ENCODE measurements around the gene NSA2. TPM values are rescaled to one million over a fixed set of nuclear protein-coding genes. Genes with fewer than 3 reads are reported as not detected.

Gene NSA2
- total RNA-seq, 2 donors from 2014 or later, result 65.7 to 66.0 TPM

GRCh38 chr5:74798977-74799911 lies 32.2 kb downstream of the NSA2 start:
- intact Hi-C loops (cut with DNase I, micrococcal nuclease), result no loop called here
- DNase-seq (no peak), ATAC-seq (no peak)

GRCh38 chr5:74801197-74801596 lies 34.1 kb downstream of the NSA2 start:
- DNase-seq (no peak), ATAC-seq (peak; percentile 84)
- intact Hi-C loops (cut with DNase I, micrococcal nuclease), result no loop called here

- DNase-seq (no peak), ATAC-seq (no peak)
- intact Hi-C loops (cut with DNase I, micrococcal nuclease), result no loop called here
Measured at GRCh38 chr5:74801941-74802340, 34.9 kb downstream of the NSA2 start.

- DNase-seq (no peak), ATAC-seq (no peak)
- intact Hi-C loops (cut with DNase I, micrococcal nuclease), result no loop called here
Measured at GRCh38 chr5:74810915-74811314, 43.9 kb downstream of the NSA2 start.

GRCh38 chr5:74816875-74817274 lies 49.8 kb downstream of the NSA2 start:
- no peak for ATAC-seq
- no peak for DNase-seq
- intact Hi-C loops (cut with DNase I, micrococcal nuclease), result no loop called here

GRCh38 chr5:74822288-74822687 lies 55.2 kb downstream of the NSA2 start:
- ATAC-seq (no peak), DNase-seq (no peak)
- intact Hi-C loops (cut with DNase I, micrococcal nuclease), result no loop called here

GRCh38 chr5:74829413-74829812 lies 62.4 kb downstream of the NSA2 start:
- intact Hi-C loops (cut with DNase I, micrococcal nuclease), result no loop called here
- DNase-seq (no peak), ATAC-seq (no peak)

Other genes with a start within 250 kb of the NSA2 start
- 10 to 100 TPM; 18.9 to 27.4 TPM for gene ENC1, start 126.5 kb upstream of the NSA2 start, total RNA-seq
- 100 to 1,000 TPM; 153 to 216 TPM for gene HEXB, start 82.0 kb upstream of the NSA2 start, total RNA-seq
- 10 to 100 TPM; 21.8 to 22.1 TPM for gene GFM2, start 132 bp upstream of the NSA2 start, total RNA-seq
- 1 to 10 TPM; 3.9 to 5.9 TPM for gene FAM169A, start 99.1 kb downstream of the NSA2 start, total RNA-seq